ENCODE measurements around the gene OR6B1. TPM values are rescaled to one million over a fixed set of nuclear protein-coding genes. Genes with fewer than 3 reads are reported as not detected.

OR6B1 gene
- polyA plus RNA-seq, 1 donor from 2014 or later = not detected

DNA sequence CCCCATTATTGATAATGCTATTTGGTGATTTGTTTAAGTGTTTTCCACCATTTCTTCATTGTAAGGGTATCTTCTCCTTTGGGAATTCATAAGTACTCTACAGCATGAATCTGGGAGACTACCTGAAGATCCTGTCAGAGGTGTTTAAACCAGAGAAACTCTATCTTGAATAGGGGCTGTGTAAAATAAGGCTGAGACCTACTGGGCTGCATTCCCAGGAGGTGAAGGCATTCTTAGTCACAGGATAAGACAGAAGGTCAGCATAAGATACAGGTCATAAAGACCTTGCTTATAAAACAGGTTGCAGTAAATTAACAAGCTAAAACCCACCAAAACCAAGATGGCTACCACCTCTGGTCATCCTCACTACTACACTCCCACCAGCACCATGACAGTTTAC, 35.3 kb downstream of the OR6B1 start:
- Histone ChIP-seq H2AFZ (ENCODE audit: low read depth, low read length) (no peak overlapping the region), H3K36me3 (ENCODE audit: insufficient read depth, low read length) (no peaks in the 10 kb centered on the region)

DNA sequence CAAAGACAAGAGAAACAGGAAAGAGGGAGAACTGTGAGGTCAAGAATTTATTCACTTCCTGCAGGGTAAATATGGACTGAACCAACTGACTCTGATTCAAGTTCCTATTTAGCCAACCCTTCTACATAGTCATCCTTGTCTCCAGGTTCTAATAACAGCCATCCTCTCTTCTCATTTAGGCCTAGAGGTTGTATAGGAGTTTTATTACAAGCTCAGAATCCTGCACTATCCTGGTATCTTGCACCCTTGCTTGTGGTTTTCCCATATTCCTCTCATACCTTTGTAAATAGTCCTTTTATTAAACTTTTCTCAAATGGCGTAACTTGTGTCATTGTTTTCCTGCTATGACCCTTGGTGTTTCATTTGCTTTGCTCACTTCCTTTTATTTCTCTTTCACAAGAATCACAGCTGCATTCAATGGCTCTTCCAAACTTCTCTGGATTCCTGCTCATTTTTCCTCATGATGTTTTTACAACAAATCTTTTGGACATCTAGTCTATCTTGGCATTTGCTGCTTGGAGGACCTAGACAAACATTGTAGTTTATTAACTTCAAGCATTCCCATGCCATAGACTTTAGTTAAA, 36.3 kb downstream of the OR6B1 start:
- Histone ChIP-seq H3F3A (ENCODE audit: insufficient read depth, low read length, poor library complexity, severe bottlenecking) (no peaks in the 10 kb centered on the region), H3K9me3 (ENCODE audit: low read length) (no peaks in the 10 kb centered on the region), H3K79me2 (replicated peaks; ENCODE audit: insufficient read depth, low read length) (no peaks in the 10 kb centered on the region), H3K27ac (ENCODE audit: low read length) (no peak overlapping the region), H2AFZ (ENCODE audit: low read depth, low read length) (no peak overlapping the region), H3K27me3 (ENCODE audit: insufficient read depth, low read depth, low read length) (no peaks in the 10 kb centered on the region), H3K4me2 (ENCODE audit: low read length) (no peak overlapping the region), H3K9me2 (ENCODE audit: insufficient read depth, low read length) (no peaks in the 10 kb centered on the region), H4K20me1 (ENCODE audit: insufficient read depth) (no peaks in the 10 kb centered on the region), H3K9ac (ENCODE audit: low read length) (no peak overlapping the region), H3K36me3 (ENCODE audit: insufficient read depth, low read length) (no peaks in the 10 kb centered on the region), H3K4me3 (ENCODE audit: low read length) (no peak overlapping the region)
- TF ChIP-seq SMC3 (conservative IDR thresholded peaks at IDR 0.05; ENCODE audit: poor library complexity) = no peak
- TF ChIP-seq, protein P1, sequence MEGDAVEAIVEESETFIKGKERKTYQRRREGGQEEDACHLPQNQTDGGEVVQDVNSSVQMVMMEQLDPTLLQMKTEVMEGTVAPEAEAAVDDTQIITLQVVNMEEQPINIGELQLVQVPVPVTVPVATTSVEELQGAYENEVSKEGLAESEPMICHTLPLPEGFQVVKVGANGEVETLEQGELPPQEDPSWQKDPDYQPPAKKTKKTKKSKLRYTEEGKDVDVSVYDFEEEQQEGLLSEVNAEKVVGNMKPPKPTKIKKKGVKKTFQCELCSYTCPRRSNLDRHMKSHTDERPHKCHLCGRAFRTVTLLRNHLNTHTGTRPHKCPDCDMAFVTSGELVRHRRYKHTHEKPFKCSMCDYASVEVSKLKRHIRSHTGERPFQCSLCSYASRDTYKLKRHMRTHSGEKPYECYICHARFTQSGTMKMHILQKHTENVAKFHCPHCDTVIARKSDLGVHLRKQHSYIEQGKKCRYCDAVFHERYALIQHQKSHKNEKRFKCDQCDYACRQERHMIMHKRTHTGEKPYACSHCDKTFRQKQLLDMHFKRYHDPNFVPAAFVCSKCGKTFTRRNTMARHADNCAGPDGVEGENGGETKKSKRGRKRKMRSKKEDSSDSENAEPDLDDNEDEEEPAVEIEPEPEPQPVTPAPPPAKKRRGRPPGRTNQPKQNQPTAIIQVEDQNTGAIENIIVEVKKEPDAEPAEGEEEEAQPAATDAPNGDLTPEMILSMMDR (IDR thresholded peaks at IDR 0.05; ENCODE audit: poor library complexity, severe bottlenecking) = no peak
- TF ChIP-seq EZH2 (IDR thresholded peaks at IDR 0.05; ENCODE audit: borderline replicate concordance, insufficient read depth, low read length, poor library complexity, severe bottlenecking) = no peak
- no peak for TF ChIP-seq MXI1 (conservative IDR thresholded peaks at IDR 0.05; ENCODE audit: poor library complexity, severe bottlenecking)
- TF ChIP-seq TAF1 (IDR thresholded peaks at IDR 0.05; ENCODE audit: low read depth) = no peak
- no peak for TF ChIP-seq POLR2AphosphoS5 (IDR thresholded peaks at IDR 0.05)
- no peak for TF ChIP-seq RAD21 (conservative IDR thresholded peaks at IDR 0.05)
- TF ChIP-seq, protein P2, sequence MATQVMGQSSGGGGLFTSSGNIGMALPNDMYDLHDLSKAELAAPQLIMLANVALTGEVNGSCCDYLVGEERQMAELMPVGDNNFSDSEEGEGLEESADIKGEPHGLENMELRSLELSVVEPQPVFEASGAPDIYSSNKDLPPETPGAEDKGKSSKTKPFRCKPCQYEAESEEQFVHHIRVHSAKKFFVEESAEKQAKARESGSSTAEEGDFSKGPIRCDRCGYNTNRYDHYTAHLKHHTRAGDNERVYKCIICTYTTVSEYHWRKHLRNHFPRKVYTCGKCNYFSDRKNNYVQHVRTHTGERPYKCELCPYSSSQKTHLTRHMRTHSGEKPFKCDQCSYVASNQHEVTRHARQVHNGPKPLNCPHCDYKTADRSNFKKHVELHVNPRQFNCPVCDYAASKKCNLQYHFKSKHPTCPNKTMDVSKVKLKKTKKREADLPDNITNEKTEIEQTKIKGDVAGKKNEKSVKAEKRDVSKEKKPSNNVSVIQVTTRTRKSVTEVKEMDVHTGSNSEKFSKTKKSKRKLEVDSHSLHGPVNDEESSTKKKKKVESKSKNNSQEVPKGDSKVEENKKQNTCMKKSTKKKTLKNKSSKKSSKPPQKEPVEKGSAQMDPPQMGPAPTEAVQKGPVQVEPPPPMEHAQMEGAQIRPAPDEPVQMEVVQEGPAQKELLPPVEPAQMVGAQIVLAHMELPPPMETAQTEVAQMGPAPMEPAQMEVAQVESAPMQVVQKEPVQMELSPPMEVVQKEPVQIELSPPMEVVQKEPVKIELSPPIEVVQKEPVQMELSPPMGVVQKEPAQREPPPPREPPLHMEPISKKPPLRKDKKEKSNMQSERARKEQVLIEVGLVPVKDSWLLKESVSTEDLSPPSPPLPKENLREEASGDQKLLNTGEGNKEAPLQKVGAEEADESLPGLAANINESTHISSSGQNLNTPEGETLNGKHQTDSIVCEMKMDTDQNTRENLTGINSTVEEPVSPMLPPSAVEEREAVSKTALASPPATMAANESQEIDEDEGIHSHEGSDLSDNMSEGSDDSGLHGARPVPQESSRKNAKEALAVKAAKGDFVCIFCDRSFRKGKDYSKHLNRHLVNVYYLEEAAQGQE (IDR thresholded peaks at IDR 0.05; ENCODE audit: borderline replicate concordance) = no peak

More for the DNA sequence above, 35.3 kb downstream of the OR6B1 start:
- H4K20me1 ChIP-seq (ENCODE audit: insufficient read depth) = no peaks in the 10 kb centered on the region
- H3K4me2 ChIP-seq (ENCODE audit: low read length) = no peak overlapping the region
- no peak overlapping the region for H3K9ac ChIP-seq (ENCODE audit: low read length)
- no peak overlapping the region for H3K4me3 ChIP-seq (ENCODE audit: low read length)
- no peaks in the 10 kb centered on the region for H3K9me2 ChIP-seq (ENCODE audit: insufficient read depth, low read length)
- no peaks in the 10 kb centered on the region for H3K79me2 ChIP-seq (replicated peaks; ENCODE audit: insufficient read depth, low read length)
- H3F3A ChIP-seq (ENCODE audit: insufficient read depth, low read length, poor library complexity, severe bottlenecking) = no peaks in the 10 kb centered on the region
- no peaks in the 10 kb centered on the region for H3K27me3 ChIP-seq (ENCODE audit: insufficient read depth, low read depth, low read length)
- H3K9me3 ChIP-seq (ENCODE audit: low read length) = no peaks in the 10 kb centered on the region
- H3K27ac ChIP-seq (ENCODE audit: low read length) = no peak overlapping the region
- no peak for TF ChIP-seq RAD21 (conservative IDR thresholded peaks at IDR 0.05)
- TF ChIP-seq EZH2 (IDR thresholded peaks at IDR 0.05; ENCODE audit: borderline replicate concordance, insufficient read depth, low read length, poor library complexity, severe bottlenecking) = no peak
- TF ChIP-seq SMC3 (conservative IDR thresholded peaks at IDR 0.05; ENCODE audit: poor library complexity) = no peak
- TF ChIP-seq TAF1 (IDR thresholded peaks at IDR 0.05; ENCODE audit: low read depth) = no peak
- no peak for TF ChIP-seq POLR2AphosphoS5 (IDR thresholded peaks at IDR 0.05)
- TF ChIP-seq, protein P2 (IDR thresholded peaks at IDR 0.05; ENCODE audit: borderline replicate concordance) = no peak
- TF ChIP-seq, protein P1 (IDR thresholded peaks at IDR 0.05; ENCODE audit: poor library complexity, severe bottlenecking) = no peak
- no peak for TF ChIP-seq MXI1 (conservative IDR thresholded peaks at IDR 0.05; ENCODE audit: poor library complexity, severe bottlenecking)
- TF ChIP-seq EP300 (conservative IDR thresholded peaks at IDR 0.05; ENCODE audit: poor library complexity, severe bottlenecking) = no peak

Measured in neural cell (in vitro differentiated cells).